ENCODE measurements around the gene S1PR4. TPM values are rescaled to one million over a fixed set of nuclear protein-coding genes. Genes with fewer than 3 reads are reported as not detected.

The S1PR4 gene
- total and polyA plus RNA-seq, 8 donors: 0.23 to 1.1 (median 0.90) TPM; not detected in 2

DNA sequence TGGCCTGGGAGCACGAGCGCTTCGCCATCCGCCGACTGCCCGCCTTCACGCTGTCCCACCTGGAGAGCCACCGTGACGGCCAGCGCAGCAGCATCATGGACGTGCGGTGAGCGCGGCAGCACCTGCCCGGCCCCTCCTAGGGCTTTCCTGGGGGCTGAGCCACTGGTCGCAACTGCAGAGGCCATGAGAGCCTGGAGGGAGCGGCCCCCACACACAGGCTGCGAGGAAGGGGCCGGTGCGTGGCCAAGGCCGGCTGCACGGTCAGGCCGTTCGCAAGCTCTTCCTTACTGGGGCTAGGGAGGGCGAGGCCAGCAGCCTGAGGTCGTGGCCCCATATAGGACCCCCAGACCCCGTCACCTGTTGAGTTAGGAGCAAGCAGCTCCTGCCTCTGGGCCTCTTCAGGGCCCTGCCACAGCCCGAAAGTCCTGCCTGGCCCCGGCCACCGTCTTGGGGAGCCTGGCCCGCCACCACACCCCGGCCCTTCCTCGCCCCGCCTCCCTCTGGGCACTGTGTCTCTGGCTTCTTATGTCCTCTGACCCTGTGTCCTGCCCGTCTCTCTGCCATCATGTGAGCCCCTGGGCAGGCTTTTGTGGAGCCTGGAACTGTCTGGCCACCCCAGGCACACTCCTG is 26.2 kb downstream of the S1PR4 start:
- peaks cover 0 to 25% (median 8%) of the 10 kb centered on the region in 3 donors for H3K36me3 ChIP-seq
- no peak for TF ChIP-seq CTCF (IDR thresholded peaks at IDR 0.05)
- intact Hi-C loops (cut with DNase I): no loop called here
- FAIRE-seq: no peak
- 94 to 97% methylated on average over 32 to 35 of the region's 35 CpGs for WGBS, 2 donors
- H3K27ac ChIP-seq: no peak overlapping the region
- DNase-seq: no peak
- H3K4me3 ChIP-seq: no peak overlapping the region
- ATAC-seq: no peak
- H3K4me1 ChIP-seq: no peaks in the 10 kb centered on the region
- no peaks in the 10 kb centered on the region for H3K27me3 ChIP-seq
- H3K9me3 ChIP-seq: no peaks in the 10 kb centered on the region

DNA sequence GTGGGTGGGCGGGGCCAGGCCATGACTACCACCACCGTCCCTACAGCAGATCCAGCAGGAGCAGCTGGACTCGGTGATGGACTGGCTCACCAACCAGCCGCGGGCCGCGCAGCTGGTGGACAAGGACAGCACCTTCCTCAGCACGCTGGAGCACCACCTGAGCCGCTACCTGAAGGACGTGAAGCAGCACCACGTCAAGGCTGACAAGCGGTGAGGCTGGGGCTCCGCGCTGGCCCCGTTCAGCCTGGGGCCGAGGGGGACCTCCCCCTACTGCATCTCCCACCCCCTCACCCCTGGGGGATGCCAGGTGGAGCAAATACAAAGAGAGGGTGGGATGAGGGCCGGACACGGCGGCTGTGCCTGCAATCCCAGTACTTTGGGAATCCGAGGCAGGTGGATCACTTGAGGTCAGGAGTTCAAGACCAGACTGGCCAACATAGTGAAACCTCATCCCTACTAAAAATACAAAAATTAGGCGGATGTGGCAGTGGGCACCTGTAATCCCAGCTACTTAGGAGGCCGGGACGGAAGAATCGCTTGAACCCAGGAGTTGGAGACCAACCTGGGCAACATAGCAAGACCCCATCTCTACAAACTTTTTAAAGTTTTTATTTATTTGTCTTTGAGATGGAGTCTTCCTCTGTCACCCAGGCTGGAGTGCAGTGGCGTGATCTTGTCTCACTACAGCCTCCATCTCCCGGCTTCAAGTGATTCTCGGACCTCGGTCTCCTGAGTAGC is 27.8 kb downstream of the S1PR4 start:
- Histone ChIP-seq H3K4me3 (no peak overlapping the region), H3K4me1 (no peaks in the 10 kb centered on the region), H3K27ac (no peak overlapping the region), H3K9me3 (no peaks in the 10 kb centered on the region), H3K36me3 (peaks cover 0 to 25% (median 8%) of the 10 kb centered on the region in 3 donors), H3K27me3 (no peaks in the 10 kb centered on the region)
- intact Hi-C loops (cut with DNase I): no loop called here
- ATAC-seq (no peak), FAIRE-seq (no peak), DNase-seq (no peak)
- no peak for TF ChIP-seq CTCF (IDR thresholded peaks at IDR 0.05)
- 95 to 97% methylated on average over 28 of the region's 28 CpGs for WGBS, 2 donors

- intact Hi-C loops (cut with DNase I): no loop called here
- TF ChIP-seq CTCF (IDR thresholded peaks at IDR 0.05): no peak
- H3K36me3 ChIP-seq: peaks cover 0 to 25% (median 8%) of the 10 kb centered on the region in 3 donors
- 91 to 93% methylated on average over 34 to 43 of the region's 43 CpGs for WGBS, 2 donors
- no peak overlapping the region for H3K27ac ChIP-seq
- H3K4me1 ChIP-seq: no peaks in the 10 kb centered on the region
- H3K4me3 ChIP-seq: no peak overlapping the region
- H3K9me3 ChIP-seq: no peaks in the 10 kb centered on the region
- no peak for ATAC-seq
- peak in 1 of 6 donors; percentile 74 for DNase-seq
- no peaks in the 10 kb centered on the region for H3K27me3 ChIP-seq
- FAIRE-seq: no peak
Observed at GRCh38 chr19:3207461-3208242, 29.1 kb downstream of the S1PR4 start.

- H3K9me3 ChIP-seq: no peaks in the 10 kb centered on the region
- ATAC-seq: no peak
- no peaks in the 10 kb centered on the region for H3K27me3 ChIP-seq
- H3K4me3 ChIP-seq: no peak overlapping the region
- FAIRE-seq: no peak
- no peak overlapping the region for H3K27ac ChIP-seq
- intact Hi-C loops (cut with DNase I): no loop called here
- H3K36me3 ChIP-seq: peaks cover 0 to 25% (median 8%) of the 10 kb centered on the region in 3 donors
- DNase-seq: peak in 1 of 6 donors; percentile 60
- no peak for TF ChIP-seq CTCF (IDR thresholded peaks at IDR 0.05)
- H3K4me1 ChIP-seq: no peaks in the 10 kb centered on the region
- WGBS, 2 donors: 91 to 92% methylated on average over 31 to 33 of the region's 33 CpGs
Observed at GRCh38 chr19:3208317-3209207, 30.0 kb downstream of the S1PR4 start.
